ENCODE data around the gene STAT2. TPM values are rescaled to one million over a fixed set of nuclear protein-coding genes. Genes with fewer than 3 reads are reported as not detected.

The STAT2 gene
- total and polyA plus RNA-seq, 8 donors, result 133 to 194 (median 167) TPM

GRCh38 chr12:56333197-56333678 lies 26.7 kb downstream of the STAT2 start:
- H3K9me3 ChIP-seq, result no peaks in the 10 kb centered on the region
- peak overlapping the region; percentile 93 to 95 for H3K27ac ChIP-seq
- H3K4me3 ChIP-seq, result peak overlapping the region; percentile 50 to 53
- ATAC-seq (peak; percentile 11), DNase-seq (no peak)
- TF ChIP-seq CTCF (IDR thresholded peaks at IDR 0.05), result no peak
- H3K27me3 ChIP-seq, result no peaks in the 10 kb centered on the region
- intact Hi-C loops (cut with DNase I), result no loop called here
- peaks cover 0 to 31% of the 10 kb centered on the region in 2 donors for H3K4me1 ChIP-seq
- H3K36me3 ChIP-seq, result peaks cover 0 to 1% of the 10 kb centered on the region in 2 donors

DNA sequence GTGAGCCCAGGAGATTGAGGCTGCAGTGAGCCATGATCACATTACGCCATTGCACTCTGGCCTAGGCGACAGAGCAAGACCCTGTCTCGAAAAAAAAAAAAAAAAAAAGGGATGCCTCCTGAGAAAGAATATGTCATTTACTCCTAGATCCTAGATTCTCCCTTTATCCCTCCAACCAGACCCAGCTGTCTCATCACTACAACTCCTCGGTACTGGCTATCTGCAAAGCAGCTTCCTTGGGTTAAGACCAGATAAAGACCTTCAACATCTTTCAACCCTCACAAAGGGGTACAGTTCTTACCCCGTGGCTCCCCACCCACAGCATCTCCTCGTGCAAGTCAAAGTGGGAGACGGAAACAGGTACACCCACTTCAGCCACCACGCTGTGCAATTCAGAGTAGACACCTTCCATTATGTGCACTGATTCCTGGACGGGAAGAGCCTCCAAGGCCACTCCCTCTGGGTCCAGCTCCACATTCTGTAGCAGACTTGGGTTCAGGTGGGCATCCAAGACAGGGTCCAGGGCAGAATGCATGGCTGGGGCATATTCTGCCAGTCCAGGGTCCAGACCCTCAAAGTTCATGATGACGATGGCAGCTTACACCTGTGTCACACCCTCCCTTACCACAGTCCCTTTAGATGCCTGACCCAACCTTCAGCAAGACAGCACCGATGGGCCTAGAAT lies 27.3 kb downstream of the STAT2 start:
- no peak for TF ChIP-seq CTCF (IDR thresholded peaks at IDR 0.05)
- no peaks in the 10 kb centered on the region for H3K27me3 ChIP-seq
- DNase-seq, result no peak
- peaks cover 0 to 7% of the 10 kb centered on the region in 2 donors for H3K36me3 ChIP-seq
- intact Hi-C loops (cut with DNase I), result no loop called here
- H3K9me3 ChIP-seq, result no peaks in the 10 kb centered on the region
- H3K4me3 ChIP-seq, result peak overlapping the region in 1 of 2 donors; percentile 53
- peaks cover 0 to 26% of the 10 kb centered on the region in 2 donors for H3K4me1 ChIP-seq
- H3K27ac ChIP-seq, result peak overlapping the region; percentile 93 to 95
- no peak for ATAC-seq

GRCh38 chr12:56330936-56331490 lies 28.9 kb downstream of the STAT2 start:
- no peak overlapping the region for H3K4me3 ChIP-seq
- DNase-seq, result no peak
- peaks cover 0 to 24% of the 10 kb centered on the region in 2 donors for H3K36me3 ChIP-seq
- ATAC-seq, result no peak
- no peaks in the 10 kb centered on the region for H3K27me3 ChIP-seq
- H3K4me1 ChIP-seq, result peaks cover 0 to 18% of the 10 kb centered on the region in 2 donors
- no peaks in the 10 kb centered on the region for H3K9me3 ChIP-seq
- TF ChIP-seq CTCF (IDR thresholded peaks at IDR 0.05), result no peak
- intact Hi-C loops (cut with DNase I), result no loop called here
- no peak overlapping the region for H3K27ac ChIP-seq

DNA sequence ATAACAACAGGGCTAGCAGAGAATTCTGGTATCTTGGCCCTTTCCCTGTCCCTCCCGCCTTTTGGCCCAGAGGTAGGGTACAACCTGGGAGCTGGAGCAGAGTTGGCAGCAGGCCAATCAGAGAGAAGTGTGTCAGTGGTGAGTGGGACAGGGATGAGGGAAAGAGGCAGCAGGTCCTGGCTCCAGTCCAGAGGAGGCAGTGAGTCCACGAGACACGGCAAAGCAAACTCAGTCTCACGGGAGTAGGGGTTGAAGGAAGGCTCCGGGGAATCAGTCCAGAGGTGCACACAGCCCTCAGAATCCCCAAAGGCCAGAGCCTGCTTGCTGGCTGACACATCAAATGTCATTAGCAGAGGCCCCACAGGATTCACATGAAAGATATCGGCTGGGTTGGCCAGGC lies 33.4 kb downstream of the STAT2 start:
- no peak for TF ChIP-seq CTCF (IDR thresholded peaks at IDR 0.05)
- intact Hi-C loops (cut with DNase I), result no loop called here
- Histone ChIP-seq H3K27me3 (no peaks in the 10 kb centered on the region), H3K27ac (no peak overlapping the region), H3K36me3 (peaks cover 0 to 69% of the 10 kb centered on the region in 2 donors), H3K9me3 (no peaks in the 10 kb centered on the region), H3K4me3 (no peak overlapping the region), H3K4me1 (no peaks in the 10 kb centered on the region)
- ATAC-seq (no peak), DNase-seq (no peak)

DNA sequence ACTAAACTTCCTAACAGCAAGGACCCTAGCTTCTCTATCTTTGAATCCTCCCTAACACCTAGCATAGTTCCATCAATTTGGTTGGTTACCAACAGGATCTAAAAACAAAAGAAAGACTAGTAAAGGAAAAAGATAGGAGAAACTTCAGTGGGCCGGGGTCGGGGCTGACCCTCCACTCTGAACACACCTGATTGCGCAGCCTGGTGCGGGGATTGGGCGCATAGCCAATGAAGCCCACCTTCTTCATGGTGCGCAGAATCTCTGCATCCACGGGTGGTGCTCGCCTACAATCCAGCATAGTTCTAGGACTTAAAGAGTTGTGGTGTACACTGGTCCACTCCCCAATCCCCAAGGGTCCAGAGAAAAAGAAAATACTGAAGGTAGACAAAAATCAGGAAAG lies 33.8 kb downstream of the STAT2 start:
- no peak for TF ChIP-seq CTCF (IDR thresholded peaks at IDR 0.05)
- ATAC-seq (no peak), DNase-seq (no peak)
- Histone ChIP-seq H3K27ac (no peak overlapping the region), H3K4me3 (no peak overlapping the region), H3K9me3 (no peaks in the 10 kb centered on the region), H3K36me3 (peaks cover 0 to 69% of the 10 kb centered on the region in 2 donors), H3K27me3 (no peaks in the 10 kb centered on the region), H3K4me1 (no peaks in the 10 kb centered on the region)
- intact Hi-C loops (cut with DNase I), result no loop called here

Measured in left lung (tissue), 10 donors.